Stimulated activated CD4-positive, alpha-beta T cell treated with anti-CD3 and anti-CD28 coated beads, Interleukin-4, amount 100 ng/mL, for 4 hours (primary cell): ENCODE measurements around the gene CEP43.

ENCODE experiments used
- DNase-seq, 2 experiments: peaks; one replicate each; pipeline ENCODE4 v3.0.0-alpha.2; 2020

CEP43 gene

GRCh38 chr6:166969390-166970002, 29.7 kb upstream of the CEP43 start:
- DNase-seq, result no peak

- DNase-seq, result no peak
Measured at GRCh38 chr6:166970091-166970490, 29.1 kb upstream of the CEP43 start.

- DNase-seq, result no peak
Measured at GRCh38 chr6:166970776-166971175, 28.4 kb upstream of the CEP43 start.

GRCh38 chr6:166971271-166971670, 27.9 kb upstream of the CEP43 start:
- DNase-seq, result no peak

GRCh38 chr6:166972101-166972500, 27.1 kb upstream of the CEP43 start:
- DNase-seq, result no peak

GRCh38 chr6:166976636-166977035, 22.6 kb upstream of the CEP43 start:
- DNase-seq, result no peak

GRCh38 chr6:166977621-166978525, 21.3 kb upstream of the CEP43 start:
- DNase-seq, result no peak

GRCh38 chr6:166980738-166981137, 18.5 kb upstream of the CEP43 start:
- no peak for DNase-seq

GRCh38 chr6:166987448-166987847, 11.7 kb upstream of the CEP43 start:
- peak in 1 of 2 experiments; percentile 7 for DNase-seq

- no peak for DNase-seq
Measured at GRCh38 chr6:166987930-166988329, 11.3 kb upstream of the CEP43 start.

- DNase-seq, result no peak
Measured at GRCh38 chr6:166988674-166989201, 10.5 kb upstream of the CEP43 start.

GRCh38 chr6:166989427-166990032, 9.7 kb upstream of the CEP43 start:
- peak; percentile 29 to 45 for DNase-seq

GRCh38 chr6:166996406-166996805, 2.8 kb upstream of the CEP43 start:
- DNase-seq, result no peak

GRCh38 chr6:166997348-166997747, 1.8 kb upstream of the CEP43 start:
- DNase-seq, result no peak

GRCh38 chr6:166997768-166998255, 1.4 kb upstream of the CEP43 start:
- DNase-seq, result peak; percentile 33 to 37

- DNase-seq, result peak in 1 of 2 experiments; percentile 4
Measured at GRCh38 chr6:166998256-166999144, 697 bp upstream of the CEP43 start.

GRCh38 chr6:166999884-167000253, 672 bp downstream of the CEP43 start:
- no peak for DNase-seq

GRCh38 chr6:167000759-167001158, 1.6 kb downstream of the CEP43 start:
- no peak for DNase-seq

- no peak for DNase-seq
Measured at GRCh38 chr6:167005350-167006159, 6.4 kb downstream of the CEP43 start.

GRCh38 chr6:167007985-167008384, 8.8 kb downstream of the CEP43 start:
- no peak for DNase-seq

GRCh38 chr6:167013067-167013466, 13.9 kb downstream of the CEP43 start:
- DNase-seq, result no peak

GRCh38 chr6:167013946-167014345, 14.7 kb downstream of the CEP43 start:
- no peak for DNase-seq
